WTC11 (cell line): Measurements from ENCODE around the gene MACROD2. TPM values are rescaled to one million over a fixed set of nuclear protein-coding genes. Genes with fewer than 3 reads are reported as not detected.

ENCODE experiments used
- ATAC-seq: fragments of 200-7000 bp; cut with Tn5 transposase; 2 replicates; pipeline ENCODE4 v1.10.0; 2021; ENCODE audit warnings: mild to moderate bottlenecking, moderate library complexity
- CTCF ChIA-PET: fragments of 300-600 bp; sonication (Branson Sonifier 250); formaldehyde crosslinking; loops from one replicate; lab custom pipeline; 2021; ENCODE audit warnings: antibody characterized with exemption; lab: Charles Lee
- POLR2A ChIA-PET: fragments of 350-600 bp; sonication (Branson Sonifier 250); formaldehyde crosslinking; loops from one replicate; lab custom pipeline; 2021; ENCODE audit warnings: antibody characterized with exemption; lab: Charles Lee
- DNase-seq: peaks from one replicate; pipeline ENCODE4 v3.0.0; 2021; ENCODE audit warnings: low spot score
- H3K27ac Mint-ChIP-seq: 2 replicates; pipeline ENCODE4 v1.8.0; 2021; ENCODE audit warnings: mixed read lengths
- H3K27me3 Mint-ChIP-seq: 2 replicates; pipeline ENCODE4 v1.8.0; 2021; ENCODE audit warnings: low read depth, mild to moderate bottlenecking, moderate library complexity, mixed read lengths
- H3K36me3 Mint-ChIP-seq: 2 replicates; pipeline ENCODE4 v1.8.0; 2021; ENCODE audit warnings: mixed read lengths
- H3K4me1 Mint-ChIP-seq: 2 replicates; pipeline ENCODE4 v1.8.0; 2022; ENCODE audit warnings: mixed read lengths
- H3K4me3 Mint-ChIP-seq: 2 replicates; pipeline ENCODE4 v1.8.0; 2021; ENCODE audit warnings: mild to moderate bottlenecking, moderate library complexity, mixed read lengths
- H3K9me3 Mint-ChIP-seq: 2 replicates; pipeline ENCODE4 v1.8.0; 2021; ENCODE audit warnings: mixed read lengths
- CREB1 ChIP-seq: sonication (generic); formaldehyde crosslinking; IDR thresholded peaks from 2 replicates; pipeline ENCODE4 v1.8.0; 2023; ENCODE audit warnings: mild to moderate bottlenecking, missing genetic modification reagents
- ELF4 ChIP-seq: sonication (generic); formaldehyde crosslinking; IDR thresholded peaks from 2 replicates; pipeline ENCODE4 v1.8.1; 2022; ENCODE audit warnings: low read depth, mild to moderate bottlenecking, moderate library complexity, missing genetic modification reagents
- FOXJ3 ChIP-seq: sonication (generic); formaldehyde crosslinking; IDR thresholded peaks from 2 replicates; pipeline ENCODE4 v1.9.0; 2021; ENCODE audit warnings: missing genetic modification reagents, mild to moderate bottlenecking, borderline replicate concordance
- GABPB1 ChIP-seq: sonication (generic); formaldehyde crosslinking; IDR thresholded peaks from 2 replicates; pipeline ENCODE4 v1.8.1; 2023; ENCODE audit warnings: mild to moderate bottlenecking, missing genetic modification reagents
- GTF2I ChIP-seq: fragments of 250-450 bp; sonication (Bioruptor Pico); conservative IDR thresholded peaks from 2 replicates; pipeline ENCODE4 v1.4.0; 2021; ENCODE audit warnings: mild to moderate bottlenecking
- MXD4 ChIP-seq: fragments of 250-450 bp; sonication (Bioruptor Pico); IDR thresholded peaks from 2 replicates; pipeline ENCODE4 v1.8.0; 2021; ENCODE audit warnings: mild to moderate bottlenecking, moderate library complexity, borderline replicate concordance
- NFATC4 ChIP-seq: fragments of 250-450 bp; sonication (Bioruptor Pico); IDR thresholded peaks from 2 replicates; pipeline ENCODE4 v1.9.0; 2021; ENCODE audit warnings: mild to moderate bottlenecking
- PRRX2 ChIP-seq: fragments of 250-450 bp; sonication (Bioruptor Pico); IDR thresholded peaks from 2 replicates; pipeline ENCODE4 v1.8.0; 2021; ENCODE audit warnings: mild to moderate bottlenecking
- RELA ChIP-seq: sonication (generic); formaldehyde crosslinking; IDR thresholded peaks from 2 replicates; pipeline ENCODE4 v1.8.1; 2022; ENCODE audit warnings: missing genetic modification reagents, mild to moderate bottlenecking, borderline replicate concordance
- SOX15 ChIP-seq: fragments of 250-450 bp; sonication (Bioruptor Pico); IDR thresholded peaks from 2 replicates; pipeline ENCODE4 v1.9.0; 2021; ENCODE audit warnings: mild to moderate bottlenecking
- TEAD4 ChIP-seq: sonication (generic); formaldehyde crosslinking; IDR thresholded peaks from 2 replicates; pipeline ENCODE4 v1.8.0; 2022; ENCODE audit warnings: mild to moderate bottlenecking, missing genetic modification reagents
- ZNF219 ChIP-seq: sonication (generic); formaldehyde crosslinking; IDR thresholded peaks from 2 replicates; pipeline ENCODE4 v1.8.0; 2023; ENCODE audit warnings: missing genetic modification reagents, mild to moderate bottlenecking, borderline replicate concordance
- ZNF263 ChIP-seq: sonication (generic); formaldehyde crosslinking; IDR thresholded peaks from 2 replicates; pipeline ENCODE4 v1.8.1; 2022; ENCODE audit warnings: low read depth, mild to moderate bottlenecking, moderate library complexity, missing genetic modification reagents
- ZNF317 ChIP-seq: sonication (generic); formaldehyde crosslinking; IDR thresholded peaks from 2 replicates; pipeline ENCODE4 v1.8.1; 2023; ENCODE audit warnings: low read depth, mild to moderate bottlenecking, moderate library complexity, missing genetic modification reagents, borderline replicate concordance
- ZNF396 ChIP-seq: fragments of 250-450 bp; sonication (Bioruptor Pico); IDR thresholded peaks from 2 replicates; pipeline ENCODE4 v1.8.0; 2021; ENCODE audit warnings: mild to moderate bottlenecking, moderate library complexity, borderline replicate concordance
- total RNA-seq: library from RNA; stranded (reverse); gene quantifications from 3 replicates; pipeline ENCODE4 v1.2.3, GENCODE V29; 2021
- TF ChIP-seq, protein P1 (sequence below): sonication (generic); formaldehyde crosslinking; conservative IDR thresholded peaks from 2 replicates; pipeline ENCODE4 v1.8.1; 2022; ENCODE audit warnings: mild to moderate bottlenecking, missing genetic modification reagents
- TF ChIP-seq, protein P2 (sequence below): sonication (generic); formaldehyde crosslinking; IDR thresholded peaks from 2 replicates; pipeline ENCODE4 v1.8.1; 2023; ENCODE audit warnings: mild to moderate bottlenecking, missing genetic modification reagents, borderline replicate concordance
- TF ChIP-seq, protein P3 (sequence below): fragments of 250-450 bp; sonication (Bioruptor Pico); IDR thresholded peaks from 2 replicates; pipeline ENCODE4 v1.9.0; 2021; ENCODE audit warnings: mild to moderate bottlenecking
- TF ChIP-seq, protein P4 (sequence below): sonication (generic); formaldehyde crosslinking; IDR thresholded peaks from 2 replicates; pipeline ENCODE4 v1.8.1; 2022; ENCODE audit warnings: missing genetic modification reagents, borderline replicate concordance

Gene MACROD2
- total RNA-seq, 1 experiment from 2014 or later: 4.1 TPM

DNA sequence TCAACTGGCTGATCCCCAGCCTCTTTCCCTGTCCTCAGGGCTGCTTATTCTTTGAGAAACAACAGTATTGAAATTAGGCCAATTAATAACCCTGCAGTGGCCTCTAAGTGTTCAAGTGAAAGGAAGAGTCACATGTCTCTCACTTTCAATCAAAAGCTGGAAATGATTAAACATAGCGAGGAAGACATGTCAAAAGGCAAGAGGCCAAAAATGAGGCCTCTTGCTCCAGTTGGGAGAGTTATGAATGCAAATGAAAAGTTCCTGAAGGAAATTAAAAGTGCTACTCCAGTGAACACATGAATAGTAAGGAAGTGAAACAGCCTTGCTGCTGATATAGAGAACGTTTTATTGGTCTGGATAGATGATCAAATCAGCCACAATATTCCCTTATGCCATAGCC, 131.5 kb downstream of the MACROD2 start:
- H3K27me3 Mint-ChIP-seq: no peaks in the 10 kb centered on the region
- CTCF ChIA-PET: no interaction called here

DNA sequence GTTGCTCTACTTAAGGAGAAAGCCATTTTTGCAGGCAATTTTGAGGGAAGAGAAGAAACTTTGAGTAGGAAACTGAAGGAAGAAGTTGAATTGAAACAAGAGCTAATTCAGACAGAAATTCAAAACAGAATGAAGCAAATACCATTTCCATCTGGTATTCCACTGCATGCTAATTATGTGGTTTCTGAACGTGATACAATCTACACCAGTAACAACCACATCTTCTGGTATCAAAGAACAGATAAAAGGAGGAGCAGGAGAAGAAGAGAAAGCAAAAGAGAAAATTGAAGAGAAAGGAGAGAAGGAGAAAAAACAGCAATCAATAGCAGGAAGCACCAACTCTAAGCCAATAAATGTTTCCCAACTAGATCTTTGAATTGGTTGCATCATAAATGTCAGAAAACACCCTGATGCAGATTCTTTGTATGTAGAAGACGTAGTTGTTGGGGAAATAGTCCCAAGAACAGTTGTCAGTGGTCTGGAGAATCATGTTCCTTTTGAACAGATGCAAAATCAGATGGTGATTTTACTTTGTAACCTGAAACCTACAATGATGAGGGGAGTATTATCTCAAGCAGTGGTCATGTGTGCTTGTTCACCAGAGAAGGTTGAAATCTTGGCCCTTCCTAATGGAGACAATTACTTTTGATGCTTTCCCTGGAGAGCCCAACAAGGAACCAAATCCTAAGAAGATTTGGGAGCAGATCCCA, 132.4 kb downstream of the MACROD2 start:
- ChIA-PET CTCF (interaction anchor here (1.0 kb wide), 1 partner anchor 66 kb away, joined by 3 read pairs; no protein-coding TSS in a partner anchor), POLR2A (interaction anchor here (0.5 kb wide), 1 partner anchor 217 kb away, joined by 3 read pairs; no protein-coding TSS in a partner anchor)
- DNase-seq (no peak), ATAC-seq (no peak)
- Mint-ChIP-seq H3K9me3 (peaks cover 14% of the 10 kb centered on the region), H3K27ac (no peak overlapping the region), H3K27me3 (no peaks in the 10 kb centered on the region), H3K36me3 (no peaks in the 10 kb centered on the region), H3K4me3 (no peak overlapping the region), H3K4me1 (peaks cover 2% of the 10 kb centered on the region; the same call in 1 of the 2 replicates)
- TF ChIP-seq PRRX2 (no peak), ZNF317 (CRISPR knock-in tag) (no peak), CREB1 (CRISPR knock-in tag) (no peak), NFATC4 (CRISPR knock-in tag) (no peak), ZNF219 (CRISPR knock-in tag) (no peak), SOX15 (CRISPR knock-in tag) (no peak), GTF2I (CRISPR knock-in tag) (no peak), FOXJ3 (CRISPR knock-in tag) (no peak), MXD4 (CRISPR knock-in tag) (no peak)
- TF ChIP-seq, protein P1, sequence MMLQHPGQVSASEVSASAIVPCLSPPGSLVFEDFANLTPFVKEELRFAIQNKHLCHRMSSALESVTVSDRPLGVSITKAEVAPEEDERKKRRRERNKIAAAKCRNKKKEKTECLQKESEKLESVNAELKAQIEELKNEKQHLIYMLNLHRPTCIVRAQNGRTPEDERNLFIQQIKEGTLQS: no peak
- TF ChIP-seq, protein P2, sequence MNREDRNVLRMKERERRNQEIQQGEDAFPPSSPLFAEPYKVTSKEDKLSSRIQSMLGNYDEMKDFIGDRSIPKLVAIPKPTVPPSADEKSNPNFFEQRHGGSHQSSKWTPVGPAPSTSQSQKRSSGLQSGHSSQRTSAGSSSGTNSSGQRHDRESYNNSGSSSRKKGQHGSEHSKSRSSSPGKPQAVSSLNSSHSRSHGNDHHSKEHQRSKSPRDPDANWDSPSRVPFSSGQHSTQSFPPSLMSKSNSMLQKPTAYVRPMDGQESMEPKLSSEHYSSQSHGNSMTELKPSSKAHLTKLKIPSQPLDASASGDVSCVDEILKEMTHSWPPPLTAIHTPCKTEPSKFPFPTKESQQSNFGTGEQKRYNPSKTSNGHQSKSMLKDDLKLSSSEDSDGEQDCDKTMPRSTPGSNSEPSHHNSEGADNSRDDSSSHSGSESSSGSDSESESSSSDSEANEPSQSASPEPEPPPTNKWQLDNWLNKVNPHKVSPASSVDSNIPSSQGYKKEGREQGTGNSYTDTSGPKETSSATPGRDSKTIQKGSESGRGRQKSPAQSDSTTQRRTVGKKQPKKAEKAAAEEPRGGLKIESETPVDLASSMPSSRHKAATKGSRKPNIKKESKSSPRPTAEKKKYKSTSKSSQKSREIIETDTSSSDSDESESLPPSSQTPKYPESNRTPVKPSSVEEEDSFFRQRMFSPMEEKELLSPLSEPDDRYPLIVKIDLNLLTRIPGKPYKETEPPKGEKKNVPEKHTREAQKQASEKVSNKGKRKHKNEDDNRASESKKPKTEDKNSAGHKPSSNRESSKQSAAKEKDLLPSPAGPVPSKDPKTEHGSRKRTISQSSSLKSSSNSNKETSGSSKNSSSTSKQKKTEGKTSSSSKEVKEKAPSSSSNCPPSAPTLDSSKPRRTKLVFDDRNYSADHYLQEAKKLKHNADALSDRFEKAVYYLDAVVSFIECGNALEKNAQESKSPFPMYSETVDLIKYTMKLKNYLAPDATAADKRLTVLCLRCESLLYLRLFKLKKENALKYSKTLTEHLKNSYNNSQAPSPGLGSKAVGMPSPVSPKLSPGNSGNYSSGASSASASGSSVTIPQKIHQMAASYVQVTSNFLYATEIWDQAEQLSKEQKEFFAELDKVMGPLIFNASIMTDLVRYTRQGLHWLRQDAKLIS (CRISPR knock-in tag): no peak

More for the DNA sequence above, 131.5 kb downstream of the MACROD2 start:
- no peaks in the 10 kb centered on the region for H3K36me3 Mint-ChIP-seq
- DNase-seq: no peak
- TF ChIP-seq GABPB1 (CRISPR knock-in tag) (no peak), TEAD4 (CRISPR knock-in tag) (no peak), ZNF263 (CRISPR knock-in tag) (no peak), ELF4 (CRISPR knock-in tag) (no peak), RELA (no peak), ZNF396 (CRISPR knock-in tag) (no peak)
- TF ChIP-seq, protein P3, sequence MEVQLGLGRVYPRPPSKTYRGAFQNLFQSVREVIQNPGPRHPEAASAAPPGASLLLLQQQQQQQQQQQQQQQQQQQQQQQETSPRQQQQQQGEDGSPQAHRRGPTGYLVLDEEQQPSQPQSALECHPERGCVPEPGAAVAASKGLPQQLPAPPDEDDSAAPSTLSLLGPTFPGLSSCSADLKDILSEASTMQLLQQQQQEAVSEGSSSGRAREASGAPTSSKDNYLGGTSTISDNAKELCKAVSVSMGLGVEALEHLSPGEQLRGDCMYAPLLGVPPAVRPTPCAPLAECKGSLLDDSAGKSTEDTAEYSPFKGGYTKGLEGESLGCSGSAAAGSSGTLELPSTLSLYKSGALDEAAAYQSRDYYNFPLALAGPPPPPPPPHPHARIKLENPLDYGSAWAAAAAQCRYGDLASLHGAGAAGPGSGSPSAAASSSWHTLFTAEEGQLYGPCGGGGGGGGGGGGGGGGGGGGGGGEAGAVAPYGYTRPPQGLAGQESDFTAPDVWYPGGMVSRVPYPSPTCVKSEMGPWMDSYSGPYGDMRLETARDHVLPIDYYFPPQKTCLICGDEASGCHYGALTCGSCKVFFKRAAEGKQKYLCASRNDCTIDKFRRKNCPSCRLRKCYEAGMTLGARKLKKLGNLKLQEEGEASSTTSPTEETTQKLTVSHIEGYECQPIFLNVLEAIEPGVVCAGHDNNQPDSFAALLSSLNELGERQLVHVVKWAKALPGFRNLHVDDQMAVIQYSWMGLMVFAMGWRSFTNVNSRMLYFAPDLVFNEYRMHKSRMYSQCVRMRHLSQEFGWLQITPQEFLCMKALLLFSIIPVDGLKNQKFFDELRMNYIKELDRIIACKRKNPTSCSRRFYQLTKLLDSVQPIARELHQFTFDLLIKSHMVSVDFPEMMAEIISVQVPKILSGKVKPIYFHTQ (CRISPR knock-in tag): no peak
- TF ChIP-seq, protein P4, sequence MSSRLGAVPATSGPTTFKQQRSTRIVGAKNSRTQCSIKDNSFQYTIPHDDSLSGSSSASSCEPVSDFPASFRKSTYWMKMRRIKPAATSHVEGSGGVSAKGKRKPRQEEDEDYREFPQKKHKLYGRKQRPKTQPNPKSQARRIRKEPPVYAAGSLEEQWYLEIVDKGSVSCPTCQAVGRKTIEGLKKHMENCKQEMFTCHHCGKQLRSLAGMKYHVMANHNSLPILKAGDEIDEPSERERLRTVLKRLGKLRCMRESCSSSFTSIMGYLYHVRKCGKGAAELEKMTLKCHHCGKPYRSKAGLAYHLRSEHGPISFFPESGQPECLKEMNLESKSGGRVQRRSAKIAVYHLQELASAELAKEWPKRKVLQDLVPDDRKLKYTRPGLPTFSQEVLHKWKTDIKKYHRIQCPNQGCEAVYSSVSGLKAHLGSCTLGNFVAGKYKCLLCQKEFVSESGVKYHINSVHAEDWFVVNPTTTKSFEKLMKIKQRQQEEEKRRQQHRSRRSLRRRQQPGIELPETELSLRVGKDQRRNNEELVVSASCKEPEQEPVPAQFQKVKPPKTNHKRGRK (CRISPR knock-in tag): no peak
- H3K4me1 Mint-ChIP-seq: peaks cover 2% of the 10 kb centered on the region; the same call in 1 of the 2 replicates
- POLR2A ChIA-PET: no interaction called here
- no peak overlapping the region for H3K4me3 Mint-ChIP-seq
- H3K27ac Mint-ChIP-seq: no peak overlapping the region
- no peak for ATAC-seq
- peaks cover 14% of the 10 kb centered on the region for H3K9me3 Mint-ChIP-seq
